Measurements from ENCODE around the gene H2BK1. TPM values are rescaled to one million over a fixed set of nuclear protein-coding genes. Genes with fewer than 3 reads are reported as not detected.

Gene H2BK1
- total RNA-seq, 1 donor from 2014 or later, result not detected

DNA sequence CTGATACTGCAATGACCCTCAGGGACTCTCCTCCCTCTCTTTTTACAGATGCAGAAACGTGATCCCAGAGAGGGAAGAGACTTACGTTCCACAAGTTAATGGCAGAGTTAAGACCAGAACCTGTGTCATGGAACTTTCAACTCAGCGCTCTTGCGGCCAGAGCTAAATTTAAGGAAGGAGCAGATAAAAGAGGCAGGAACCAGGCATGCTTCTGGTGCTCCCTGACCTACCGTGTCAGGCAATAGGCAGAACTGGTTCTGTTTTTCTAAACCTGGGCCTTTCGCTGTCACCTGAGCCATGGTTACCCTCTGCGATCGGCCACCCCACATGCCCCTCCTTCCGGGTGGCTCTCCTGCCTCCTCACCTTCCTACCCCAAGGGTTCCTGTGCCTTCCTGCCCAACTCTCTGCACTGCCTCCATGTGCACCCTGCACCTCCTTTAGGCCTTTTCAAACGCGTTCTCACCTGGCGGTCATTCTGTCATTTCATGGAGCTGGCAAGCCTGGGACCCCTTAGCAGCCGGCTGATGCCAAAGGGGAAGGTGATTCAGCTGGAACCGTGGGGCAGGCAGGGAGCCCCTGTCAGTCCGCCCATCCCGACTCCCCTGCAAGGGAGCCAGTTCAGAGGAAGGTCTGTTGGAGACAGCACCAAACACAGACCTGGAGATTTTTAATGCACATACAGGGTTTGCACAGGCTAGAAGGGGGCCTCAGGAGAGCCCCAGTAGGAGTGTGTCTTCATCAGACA, 35.1 kb downstream of the H2BK1 start:
- Histone ChIP-seq H3K4me1 (peaks cover 35% of the 10 kb centered on the region), H3K27ac (replicated peaks) (no peak overlapping the region), H3K36me3 (peaks cover 5% of the 10 kb centered on the region), H3K9me3 (replicated peaks) (no peaks in the 10 kb centered on the region), H3K27me3 (ENCODE audit: low read depth) (peaks cover 63% of the 10 kb centered on the region), H3K4me3 (no peak overlapping the region)
- intact Hi-C loops (cut with micrococcal nuclease), result no loop called here
- TF ChIP-seq CTCF (IDR thresholded peaks at IDR 0.05; ENCODE audit: borderline replicate concordance), result no peak
- DNase-seq, result no peak

- intact Hi-C loops (cut with micrococcal nuclease), result no loop called here
- H3K9me3 ChIP-seq (replicated peaks), result no peaks in the 10 kb centered on the region
- H3K27me3 ChIP-seq (ENCODE audit: low read depth), result peaks cover 66% of the 10 kb centered on the region
- H3K27ac ChIP-seq (replicated peaks), result no peak overlapping the region
- peaks cover 39% of the 10 kb centered on the region for H3K4me1 ChIP-seq
- no peak for DNase-seq
- no peak for TF ChIP-seq CTCF (IDR thresholded peaks at IDR 0.05; ENCODE audit: borderline replicate concordance)
- no peak overlapping the region for H3K4me3 ChIP-seq
- H3K36me3 ChIP-seq, result peaks cover 5% of the 10 kb centered on the region
Measured at GRCh38 chr7:151174246-151175046, 35.8 kb downstream of the H2BK1 start.

DNA sequence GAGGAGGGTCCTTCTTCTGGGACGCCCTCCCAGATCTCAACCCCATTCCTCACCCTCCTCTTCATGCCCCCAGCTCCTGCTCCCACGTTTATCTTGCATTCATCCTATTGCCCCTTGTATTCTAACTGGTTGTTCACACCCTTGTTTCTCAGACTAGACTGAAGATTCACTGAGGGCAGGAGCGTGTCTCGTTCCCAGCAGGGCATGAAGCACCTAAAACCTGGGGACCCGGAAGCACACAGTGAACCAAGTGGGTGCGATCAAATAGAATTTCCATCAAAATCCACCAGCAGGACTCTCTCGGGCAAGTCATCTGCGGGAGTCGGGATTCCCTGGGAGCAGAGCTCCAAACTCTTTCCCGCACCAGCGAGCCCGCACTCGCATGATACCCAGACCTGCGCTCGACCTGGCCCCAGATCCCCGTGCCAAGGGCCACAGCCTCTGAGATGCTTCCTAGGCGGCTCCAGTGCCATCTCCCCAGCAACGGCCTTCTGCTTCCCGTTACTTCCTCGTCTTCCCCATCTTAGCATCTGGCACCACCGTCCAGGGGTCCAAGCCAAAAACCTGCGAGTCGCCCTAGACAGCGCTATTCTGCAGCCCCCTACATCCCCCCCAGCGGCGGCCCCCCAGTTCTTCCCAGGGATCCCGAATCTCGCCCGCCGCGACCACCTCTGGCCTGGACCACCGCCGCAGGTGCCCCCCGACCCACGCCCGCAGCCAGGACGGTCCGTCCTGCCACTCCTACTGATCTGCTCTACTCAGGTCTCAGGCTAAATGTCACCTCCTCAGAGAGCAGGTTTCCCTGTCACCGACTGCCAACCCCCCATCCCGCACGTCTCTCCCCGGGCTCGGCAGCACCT, 36.7 kb downstream of the H2BK1 start:
- H3K9me3 ChIP-seq (replicated peaks), result no peaks in the 10 kb centered on the region
- H3K36me3 ChIP-seq, result peaks cover 5% of the 10 kb centered on the region
- intact Hi-C loops (cut with micrococcal nuclease), result no loop called here
- DNase-seq, result no peak
- peaks cover 43% of the 10 kb centered on the region for H3K4me1 ChIP-seq
- H3K27ac ChIP-seq (replicated peaks), result no peak overlapping the region
- H3K4me3 ChIP-seq, result no peak overlapping the region
- H3K27me3 ChIP-seq (ENCODE audit: low read depth), result peaks cover 62% of the 10 kb centered on the region
- TF ChIP-seq CTCF (IDR thresholded peaks at IDR 0.05; ENCODE audit: borderline replicate concordance), result no peak

- H3K27ac ChIP-seq (replicated peaks), result peak overlapping the region; percentile 57
- no peaks in the 10 kb centered on the region for H3K9me3 ChIP-seq (replicated peaks)
- TF ChIP-seq CTCF (IDR thresholded peaks at IDR 0.05; ENCODE audit: borderline replicate concordance), result peak; percentile 100
- H3K4me3 ChIP-seq, result no peak overlapping the region
- peak; percentile 75 for DNase-seq
- H3K27me3 ChIP-seq (ENCODE audit: low read depth), result peaks cover 69% of the 10 kb centered on the region
- intact Hi-C loops (cut with micrococcal nuclease), result no loop called here
- H3K36me3 ChIP-seq, result peaks cover 5% of the 10 kb centered on the region
- peaks cover 54% of the 10 kb centered on the region for H3K4me1 ChIP-seq
Measured at GRCh38 chr7:151172273-151173141, 37.8 kb downstream of the H2BK1 start.
